ENCODE measurements around the gene SEC31A. TPM values are rescaled to one million over a fixed set of nuclear protein-coding genes. Genes with fewer than 3 reads are reported as not detected.
"Not testable (repeated sequence)": the region's sequence is repeated elsewhere in the genome, so short reads cannot be mapped to it uniquely, and the experiment has no call there.

Gene SEC31A
- total and polyA plus RNA-seq, 2 of the 4 experiments (the other 2 are of a cell fraction), result 278 to 366 TPM

- H3K4me1 ChIP-seq (ENCODE audit: control insufficient read depth, insufficient read depth, low read length), result not testable (repeated sequence)
- WGBS, 2 experiments (ENCODE audit: extremely low coverage in 2 of 2, insufficient read length in 1 of 2), result 88% methylated on average over 1 of the region's 6 CpGs; no CpG with 5 or more reads in 1 of the 2 experiments
These were observed 74.1 kb downstream of the SEC31A start for GRCh38 chr4:82816874-82817273.

More at GRCh38 chr4:82816874-82817273, 74.1 kb downstream of the SEC31A start:
- H3K4ac ChIP-seq (ENCODE audit: low read depth, low read length); H3K4me2 ChIP-seq (ENCODE audit: low read depth, low read length); H2AFZ ChIP-seq (replicated peaks; ENCODE audit: low read length, poor library complexity); H3K9me1 ChIP-seq (ENCODE audit: insufficient read depth, low read length); dilution Hi-C loops (cut with HindIII; ENCODE audit: low sequenced_read_pairs, unreplicated experiment); H2BK15ac ChIP-seq (ENCODE audit: low read depth, low read length); H3K27ac ChIP-seq (ENCODE audit: insufficient read depth, low read length); H4K20me1 ChIP-seq (ENCODE audit: insufficient read depth, low read length); H2AK9ac ChIP-seq (replicated peaks; ENCODE audit: low read depth, low read length, poor library complexity); POLR2A ChIA-PET (ENCODE audit: unreplicated experiment); H3K23ac ChIP-seq (ENCODE audit: low read depth, low read length); H3K9me3 ChIP-seq (ENCODE audit: control insufficient read depth, insufficient read depth, low read length); H4K8ac ChIP-seq (ENCODE audit: low read depth in 2 of 2, low read length in 2 of 2); DNase-seq; intact Hi-C loops (cut with micrococcal nuclease); BruUV-seq (replicated peaks); in situ Hi-C loops (cut with MboI; ENCODE audit: low sequenced_read_pairs); H2BK120ac ChIP-seq (ENCODE audit: low read depth, low read length); H2BK20ac ChIP-seq (ENCODE audit: low read depth, low read length); H2BK5ac ChIP-seq (ENCODE audit: low read depth, low read length, poor library complexity, severe bottlenecking); H2AK5ac ChIP-seq (ENCODE audit: low read depth, low read length); H3K4me3 ChIP-seq (ENCODE audit: insufficient read depth, low read depth, low read length); H3K56ac ChIP-seq (ENCODE audit: extremely low read depth, insufficient read depth, low read length); H3K18ac ChIP-seq (ENCODE audit: low read depth, low read length); H3K14ac ChIP-seq (replicated peaks; ENCODE audit: low read depth, low read length); H3K27me3 ChIP-seq (ENCODE audit: control insufficient read depth, insufficient read depth, low read length); ATAC-seq (ENCODE audit: low read depth); H4K91ac ChIP-seq (ENCODE audit: insufficient read depth, low read depth, low read length); H3K9ac ChIP-seq (ENCODE audit: low read depth, low read length); H4K5ac ChIP-seq (ENCODE audit: low read depth, low read length): not testable (repeated sequence)
- peaks cover 6 to 11% of the 10 kb centered on the region in 2 experiments; a peak in 3 of 4 replicates for H3K79me1 ChIP-seq (ENCODE audit: low read depth in 1 of 2, low read length in 2 of 2)
- CTCF ChIA-PET, result interaction anchor here (0.6 kb wide), 1 partner anchor 218 kb away, joined by 3 read pairs; no protein-coding TSS in a partner anchor
- peaks cover 34% of the 10 kb centered on the region for H3K36me3 ChIP-seq (ENCODE audit: control insufficient read depth, insufficient read depth, low read length)

Measured in IMR-90 (cell line).